Ishikawa (cell line): ENCODE measurements around the gene SETDB1.

Experiments used
- EP300 ChIP-seq: IDR thresholded peaks from 2 replicates; pipeline ENCODE4 v1.6.1; 2012; ENCODE audit warnings: borderline replicate concordance
- FOXM1 ChIP-seq: IDR thresholded peaks from 2 replicates; pipeline ENCODE4 v1.6.1; 2012; ENCODE audit warnings: low read depth, borderline replicate concordance
- REST ChIP-seq: IDR thresholded peaks from 2 replicates; pipeline ENCODE4 v1.6.1; 2012; ENCODE audit warnings: low read depth, mild to moderate bottlenecking
- YY1 ChIP-seq: IDR thresholded peaks from 2 replicates; pipeline ENCODE4 v1.6.1; 2012; ENCODE audit warnings: low read depth
- ZBTB7A ChIP-seq: IDR thresholded peaks from 2 replicates; pipeline ENCODE4 v1.6.1; 2012; ENCODE audit warnings: low read depth

GRCh38 chr1:150960646-150961045 lies 34.5 kb downstream of the SETDB1 start:
- TF ChIP-seq YY1 (no peak), ZBTB7A (no peak), FOXM1 (no peak), EP300 (no peak), REST (no peak)
